Chondrocyte (in vitro differentiated cells): ENCODE results near the gene ANAPC13. TPM values are rescaled to one million over a fixed set of nuclear protein-coding genes. Genes with fewer than 3 reads are reported as not detected.

Source experiments
- DNase-seq: peaks from one replicate; pipeline ENCODE4 v3.0.0; 2021; ENCODE audit warnings: mixed read lengths, low spot score
- H3K27ac Mint-ChIP-seq: one replicate; pipeline ENCODE4 v1.8.0; 2021; ENCODE audit warnings: mild to moderate bottlenecking, moderate library complexity, mixed read lengths; ENCODE audit not compliant: unreplicated experiment
- H3K27me3 Mint-ChIP-seq: 2 replicates; pipeline ENCODE4 v1.8.0; 2021; ENCODE audit warnings: low read depth, mixed read lengths
- H3K36me3 Mint-ChIP-seq: 2 replicates; pipeline ENCODE4 v1.8.0; 2021; ENCODE audit warnings: low read depth, mixed read lengths
- H3K4me1 Mint-ChIP-seq: 2 replicates; pipeline ENCODE4 v1.8.0; 2021; ENCODE audit warnings: low read depth, mild to moderate bottlenecking, mixed read lengths
- H3K4me3 Mint-ChIP-seq: one replicate; pipeline ENCODE4 v1.8.0; 2021; ENCODE audit warnings: mild to moderate bottlenecking, moderate library complexity, mixed read lengths; ENCODE audit not compliant: unreplicated experiment
- H3K9me3 Mint-ChIP-seq: 2 replicates; pipeline ENCODE4 v1.8.0; 2021; ENCODE audit warnings: low read depth, mixed read lengths
- CTCF ChIP-seq: fragments of 200-600 bp; sonication (generic); IDR thresholded peaks from 2 replicates; pipeline ENCODE4 v1.5.0; 2021; ENCODE audit warnings: antibody characterized with exemption, mild to moderate bottlenecking, moderate library complexity
- total RNA-seq: library from RNA; stranded (reverse); gene quantifications from 3 replicates; pipeline ENCODE4 v1.2.1, GENCODE V29; 2021

Gene ANAPC13
- total RNA-seq, 1 donor from 2014 or later = 86.0 TPM

- Mint-ChIP-seq H3K9me3 (peaks cover 7% of the 10 kb centered on the region), H3K4me1 (peaks cover 57% of the 10 kb centered on the region), H3K36me3 (peaks cover 4% of the 10 kb centered on the region), H3K27ac (no peak overlapping the region), H3K4me3 (no peak overlapping the region), H3K27me3 (no peaks in the 10 kb centered on the region)
- DNase-seq = no peak
- no peak for TF ChIP-seq CTCF
Observed at GRCh38 chr3:134448664-134449063, 37.1 kb downstream of the ANAPC13 start.

- H3K4me1 Mint-ChIP-seq = peaks cover 57% of the 10 kb centered on the region
- TF ChIP-seq CTCF = no peak
- no peak for DNase-seq
- H3K27me3 Mint-ChIP-seq = no peaks in the 10 kb centered on the region
- H3K36me3 Mint-ChIP-seq = peaks cover 4% of the 10 kb centered on the region
- H3K4me3 Mint-ChIP-seq = no peak overlapping the region
- H3K9me3 Mint-ChIP-seq = peaks cover 7% of the 10 kb centered on the region
- H3K27ac Mint-ChIP-seq = no peak overlapping the region
Observed at GRCh38 chr3:134447351-134447750, 38.4 kb downstream of the ANAPC13 start.

- Mint-ChIP-seq H3K9me3 (peaks cover 7% of the 10 kb centered on the region), H3K36me3 (peaks cover 4% of the 10 kb centered on the region), H3K4me1 (peaks cover 60% of the 10 kb centered on the region), H3K4me3 (no peak overlapping the region), H3K27me3 (no peaks in the 10 kb centered on the region), H3K27ac (peak overlapping the region; percentile 74)
- TF ChIP-seq CTCF = no peak
- no peak for DNase-seq
Observed at GRCh38 chr3:134446800-134447199, 39.0 kb downstream of the ANAPC13 start.

GRCh38 chr3:134445636-134446035 lies 40.1 kb downstream of the ANAPC13 start:
- Mint-ChIP-seq H3K9me3 (peaks cover 7% of the 10 kb centered on the region), H3K4me1 (peaks cover 65% of the 10 kb centered on the region), H3K4me3 (no peak overlapping the region), H3K27me3 (no peaks in the 10 kb centered on the region), H3K36me3 (peaks cover 4% of the 10 kb centered on the region), H3K27ac (peak overlapping the region; percentile 46)
- no peak for DNase-seq
- TF ChIP-seq CTCF = no peak

- H3K27ac Mint-ChIP-seq = peak overlapping the region; percentile 58
- H3K4me3 Mint-ChIP-seq = no peak overlapping the region
- DNase-seq = no peak
- no peak for TF ChIP-seq CTCF
- H3K4me1 Mint-ChIP-seq = peaks cover 65% of the 10 kb centered on the region
- H3K36me3 Mint-ChIP-seq = peaks cover 4% of the 10 kb centered on the region
- no peaks in the 10 kb centered on the region for H3K27me3 Mint-ChIP-seq
- peaks cover 7% of the 10 kb centered on the region for H3K9me3 Mint-ChIP-seq
Observed at GRCh38 chr3:134445095-134445494, 40.7 kb downstream of the ANAPC13 start.
